Activated gamma-delta T cell treated with Interleukin-2 at 50 U/mL for 16 hours (primary cell): Measurements from ENCODE around the gene ARHGEF7.

ENCODE experiments used
- DNase-seq: peaks from one replicate; pipeline ENCODE4 v3.0.0-alpha.2; 2020

Gene ARHGEF7

DNA sequence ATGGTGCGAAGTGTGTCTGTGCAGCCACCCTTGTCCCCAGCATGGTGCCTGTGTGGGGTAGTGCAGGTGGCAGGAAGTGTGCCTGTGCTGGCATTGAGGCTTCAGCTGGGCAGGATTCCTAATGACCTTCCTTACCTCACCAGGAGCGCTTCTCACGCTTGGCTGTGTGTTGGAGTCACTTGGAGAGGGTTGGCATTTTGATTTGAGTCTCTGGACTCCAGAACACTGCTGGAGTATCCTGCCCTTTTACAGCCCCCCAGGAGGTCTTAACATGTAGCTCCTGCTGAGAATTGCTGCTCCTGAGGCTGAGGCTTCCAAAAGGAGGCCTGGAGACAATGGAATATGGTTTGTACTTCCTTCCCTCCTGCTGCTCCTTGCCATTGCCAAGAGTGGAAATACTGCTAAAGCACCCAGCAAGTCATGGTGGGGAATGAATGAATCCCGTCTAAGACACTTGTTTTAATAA, 87.1 kb downstream of the ARHGEF7 start:
- DNase-seq, result no peak

DNA sequence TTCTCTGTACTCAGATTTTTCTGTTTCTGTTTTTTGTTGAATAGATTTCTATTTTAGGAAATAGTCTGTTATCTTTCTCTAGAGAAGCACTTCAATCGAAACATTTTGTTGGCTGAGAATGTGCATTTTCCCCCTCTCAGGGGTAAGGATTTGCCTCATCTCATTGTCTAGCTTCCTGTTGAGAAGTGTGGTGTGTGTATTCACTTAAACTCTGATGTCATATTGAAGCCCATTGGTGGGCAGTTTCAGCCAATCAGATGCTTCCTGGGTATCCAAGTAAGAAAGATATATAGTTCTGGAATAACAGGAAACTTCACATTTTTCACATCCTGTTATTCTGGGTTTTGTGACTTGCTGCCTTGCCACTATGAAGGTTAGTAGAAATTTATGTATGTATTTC, 87.6 kb downstream of the ARHGEF7 start:
- no peak for DNase-seq

DNA sequence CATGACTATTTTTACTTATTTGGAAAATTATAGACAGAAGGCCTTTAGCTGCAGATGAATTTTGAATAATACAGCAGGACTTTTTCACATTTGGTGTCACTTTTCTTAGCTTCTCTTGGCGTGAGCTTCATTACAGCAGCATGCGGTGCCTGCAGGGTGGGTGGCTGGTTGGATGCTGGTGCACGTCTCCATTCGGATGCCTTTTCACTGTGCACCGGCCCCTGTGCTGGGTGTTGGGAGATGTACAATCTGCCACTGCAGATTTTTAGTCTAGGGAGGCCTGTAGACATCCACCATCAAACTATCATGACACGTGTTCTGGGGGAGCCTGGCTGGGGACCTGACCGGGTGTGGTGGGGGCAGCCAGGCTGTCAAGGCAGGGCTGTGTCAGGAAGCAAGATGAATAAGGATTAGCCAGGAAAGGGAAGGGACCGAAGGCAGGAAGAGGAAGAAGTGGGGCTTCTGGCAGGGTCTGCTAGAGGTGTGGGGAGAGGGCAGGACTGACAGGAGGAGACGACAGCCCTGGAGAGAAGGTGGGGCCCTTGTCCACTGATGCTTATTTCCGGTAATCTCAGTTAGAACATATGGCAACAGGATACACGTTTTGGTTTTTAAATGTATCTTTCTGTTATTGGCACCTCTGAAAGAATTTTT, 88.8 kb downstream of the ARHGEF7 start:
- DNase-seq, result no peak

DNA sequence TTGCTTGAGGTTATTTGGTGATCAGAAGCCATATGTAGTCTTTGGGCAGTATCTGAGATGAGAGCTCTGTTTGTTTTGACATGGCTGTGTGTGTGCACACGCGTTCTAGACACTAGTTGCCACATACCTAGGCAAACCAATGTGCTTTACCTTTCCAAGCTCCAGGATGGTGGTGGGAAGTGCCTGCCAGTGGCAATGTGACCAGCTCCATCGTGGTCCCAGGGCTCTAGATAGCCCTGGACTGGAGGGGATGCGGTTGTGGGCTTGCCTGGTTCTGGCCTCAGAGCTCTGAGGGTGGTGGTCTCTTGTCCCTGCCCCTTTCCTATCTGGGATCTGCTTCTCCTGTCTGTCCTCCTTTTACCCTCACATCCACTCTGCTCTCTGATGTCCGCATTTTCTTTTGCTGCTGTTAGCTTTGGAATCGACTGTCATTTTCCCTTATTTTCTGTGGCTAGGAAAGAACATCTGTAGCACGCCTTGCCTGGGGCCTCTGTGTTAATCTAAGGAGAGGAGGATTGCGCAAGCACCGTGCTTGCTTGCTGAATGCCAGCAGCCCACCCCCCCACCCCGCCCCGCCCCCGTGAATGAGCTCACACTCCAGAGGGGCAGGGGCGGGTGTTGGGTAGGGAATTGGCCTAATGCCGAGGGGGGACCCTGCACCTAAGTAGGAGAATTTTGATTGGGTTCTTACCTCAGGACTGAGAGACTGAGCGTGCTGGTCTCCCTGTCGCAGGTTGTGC, 89.5 kb downstream of the ARHGEF7 start:
- no peak for DNase-seq

DNA sequence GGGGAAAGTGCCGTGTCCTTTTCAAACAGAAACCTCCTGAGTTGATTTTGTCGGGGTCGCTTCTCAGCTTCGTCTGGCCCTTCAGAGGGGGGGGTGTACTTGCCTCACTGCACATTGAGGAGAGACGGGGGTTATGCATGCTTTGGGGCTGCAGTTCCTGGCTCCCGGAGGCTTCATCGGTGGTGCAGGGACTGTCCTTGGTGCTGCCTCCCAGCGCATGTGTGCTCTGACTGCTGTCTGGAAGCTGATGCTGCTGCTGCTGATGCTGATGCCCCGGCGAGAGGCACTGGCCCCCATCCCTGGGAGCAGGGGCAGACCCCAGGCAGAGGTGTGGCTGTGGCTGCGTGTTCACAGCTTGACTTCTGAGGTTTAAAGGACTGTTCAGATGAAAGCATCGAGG, 91.0 kb downstream of the ARHGEF7 start:
- no peak for DNase-seq

DNA sequence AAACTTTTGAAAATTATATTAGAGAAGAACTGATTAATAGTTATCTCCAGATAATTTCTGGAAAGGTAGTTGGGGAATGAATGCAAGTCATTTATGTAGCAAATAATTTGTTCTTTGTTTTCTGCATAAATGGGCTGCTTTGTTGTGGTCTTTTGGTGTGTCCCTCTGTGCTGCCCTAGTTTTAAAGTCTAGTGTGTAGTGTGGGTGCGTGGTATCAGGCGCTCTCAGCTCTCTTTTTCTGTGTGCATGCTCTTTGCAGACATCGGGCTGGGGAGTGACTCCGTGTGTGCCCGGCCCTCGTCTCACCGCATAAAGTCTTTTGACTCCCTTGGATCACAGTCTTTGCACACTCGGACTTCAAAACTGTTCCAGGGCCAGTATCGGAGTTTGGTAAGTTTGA, 94.5 kb downstream of the ARHGEF7 start:
- DNase-seq, result no peak

DNA sequence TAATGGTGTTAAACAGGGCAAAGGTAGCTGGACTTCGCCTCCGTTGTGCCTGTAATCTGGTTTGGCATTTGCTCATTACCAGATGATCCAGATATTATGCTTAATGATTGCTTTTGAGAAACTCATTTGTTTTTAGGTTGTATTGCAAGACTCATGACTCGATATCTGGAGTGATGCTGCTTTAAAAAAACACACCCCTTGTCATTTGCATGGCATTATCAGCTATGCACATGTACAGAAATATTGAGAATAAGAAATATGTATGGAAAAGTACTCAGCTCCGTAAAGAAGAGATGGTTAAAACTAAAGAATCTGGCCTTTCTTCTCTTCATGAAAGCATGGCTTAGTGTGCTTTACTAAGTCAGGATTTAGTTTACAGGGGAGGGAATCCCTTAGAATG, 95.0 kb downstream of the ARHGEF7 start:
- no peak for DNase-seq

DNA sequence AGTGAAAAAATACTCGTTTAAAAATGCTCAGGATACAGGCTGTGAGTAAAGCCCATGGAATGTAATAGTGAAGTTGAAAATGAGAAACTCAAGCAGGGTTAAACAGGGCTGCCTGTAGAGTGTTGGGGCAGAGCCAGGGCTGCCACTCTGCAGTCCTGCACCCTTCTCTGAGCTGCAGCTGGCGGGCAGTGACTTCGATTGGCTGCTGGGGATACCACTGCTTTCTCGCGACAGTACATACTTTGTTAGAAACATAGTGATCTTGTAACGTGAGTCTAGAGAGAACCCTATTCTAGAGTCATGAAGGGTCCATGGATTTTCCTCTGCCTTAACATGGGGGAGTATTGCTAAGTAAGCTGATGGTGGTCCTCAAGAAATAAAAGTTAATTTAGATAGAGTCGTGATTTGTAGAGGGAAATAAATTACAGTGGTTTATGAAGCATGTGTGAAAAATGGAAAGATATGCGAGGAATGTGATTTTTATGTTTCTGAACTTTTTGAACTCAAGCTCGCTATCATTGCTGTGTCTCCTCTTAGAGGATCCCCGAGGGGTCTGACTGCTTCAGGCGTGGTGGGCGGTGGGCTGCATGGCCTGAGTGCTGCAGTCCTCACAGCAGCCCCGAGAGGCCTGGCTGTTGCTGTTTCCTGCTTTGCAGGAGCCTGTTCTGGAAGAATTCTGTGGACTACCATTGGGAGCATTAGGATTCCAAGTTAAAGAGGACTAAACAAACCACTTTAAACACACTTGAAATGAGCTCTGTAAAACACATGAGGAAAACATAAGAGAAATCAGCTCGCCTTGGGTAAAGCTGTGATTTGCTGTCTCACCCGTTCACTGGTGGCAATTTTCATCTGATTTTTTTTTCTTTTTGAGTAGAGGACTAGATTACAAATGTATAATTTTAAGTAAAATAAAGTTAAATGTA, 95.7 kb downstream of the ARHGEF7 start:
- no peak for DNase-seq

DNA sequence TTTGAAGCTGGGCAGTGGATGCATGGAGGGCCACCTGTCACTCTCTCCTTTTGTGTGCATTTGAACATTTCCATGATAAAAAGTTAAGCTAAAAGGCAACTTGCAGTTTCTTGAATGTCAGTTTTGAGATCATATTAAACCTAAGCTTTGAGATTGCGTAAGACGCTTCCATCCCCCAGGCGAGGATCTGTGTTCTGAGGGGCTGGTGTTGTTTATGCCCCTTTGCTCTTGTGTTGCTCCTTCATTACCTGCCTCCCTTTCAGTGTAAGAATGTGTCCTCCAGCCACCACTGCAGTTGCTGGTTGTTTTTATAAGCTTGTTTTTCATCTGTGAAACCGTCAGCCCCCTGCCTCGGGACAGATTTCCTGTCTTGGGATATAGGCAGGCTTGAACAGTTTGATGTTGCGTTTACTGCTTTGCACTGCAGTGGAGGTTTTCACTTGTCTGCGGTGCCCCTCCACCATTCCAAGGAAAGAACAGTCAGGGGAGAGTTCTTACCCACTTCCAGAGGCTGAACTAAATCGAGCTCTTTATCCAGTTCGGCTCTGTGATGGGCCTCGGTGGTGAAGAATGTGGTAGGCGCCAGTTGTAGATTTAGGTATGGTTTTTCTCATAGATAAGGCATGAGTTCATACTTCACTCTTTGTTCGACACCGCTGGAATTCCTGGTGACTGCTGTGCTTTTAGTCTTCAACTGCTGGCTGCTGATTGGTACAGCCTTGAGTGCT, 96.8 kb downstream of the ARHGEF7 start:
- no peak for DNase-seq

DNA sequence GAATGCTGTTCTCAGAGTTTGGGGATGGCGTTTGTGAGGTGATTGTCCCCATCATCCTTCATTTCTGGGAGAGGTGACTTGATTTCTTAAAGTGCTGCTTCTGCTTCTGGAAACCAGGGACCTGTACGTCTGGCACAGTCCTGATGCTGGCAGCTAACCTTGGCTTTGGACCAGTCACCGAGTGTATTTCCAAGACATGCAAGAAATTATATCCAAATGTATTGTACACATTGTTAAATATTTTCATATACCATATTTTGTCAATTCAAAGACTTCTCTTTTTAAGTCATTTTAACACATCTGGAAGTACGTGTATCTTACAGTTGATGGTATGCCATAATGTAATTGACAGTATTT, 97.4 kb downstream of the ARHGEF7 start:
- no peak for DNase-seq

DNA sequence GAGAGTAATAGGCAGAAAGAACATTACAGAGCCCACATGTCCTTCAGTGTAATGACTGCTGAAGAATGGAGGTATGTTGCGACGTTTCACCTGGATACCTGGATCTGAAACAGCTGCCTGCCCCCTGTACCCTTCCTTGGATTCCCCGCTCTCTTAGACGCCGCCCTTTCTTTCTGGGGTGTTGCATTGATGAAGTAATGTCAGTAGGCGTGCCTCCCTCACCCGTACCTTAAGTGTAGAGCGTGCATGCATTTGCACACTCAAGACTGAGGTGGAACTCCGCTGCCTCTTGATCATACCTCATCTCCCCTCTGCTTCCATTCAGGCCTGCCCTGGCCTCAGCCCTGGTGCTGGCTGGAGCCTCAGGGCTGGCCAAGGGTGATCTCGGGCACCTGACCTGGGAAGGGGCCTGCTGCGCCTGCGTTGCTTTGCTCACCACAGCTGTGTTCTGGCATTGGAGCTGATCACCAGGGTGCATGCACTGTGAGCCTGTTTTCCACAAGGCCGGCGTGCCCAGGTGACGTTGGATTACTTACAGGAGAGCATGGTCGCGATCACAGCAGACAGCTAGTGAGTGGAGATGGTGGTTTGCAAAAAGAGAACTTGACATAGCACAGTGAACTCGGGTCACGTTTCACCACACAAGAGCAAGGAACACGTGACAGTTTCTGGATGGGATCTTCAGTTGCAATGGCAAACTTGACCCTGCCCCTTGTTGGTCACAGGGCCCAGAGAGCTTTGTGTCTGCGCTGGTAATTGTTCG, 99.0 kb downstream of the ARHGEF7 start:
- no peak for DNase-seq

DNA sequence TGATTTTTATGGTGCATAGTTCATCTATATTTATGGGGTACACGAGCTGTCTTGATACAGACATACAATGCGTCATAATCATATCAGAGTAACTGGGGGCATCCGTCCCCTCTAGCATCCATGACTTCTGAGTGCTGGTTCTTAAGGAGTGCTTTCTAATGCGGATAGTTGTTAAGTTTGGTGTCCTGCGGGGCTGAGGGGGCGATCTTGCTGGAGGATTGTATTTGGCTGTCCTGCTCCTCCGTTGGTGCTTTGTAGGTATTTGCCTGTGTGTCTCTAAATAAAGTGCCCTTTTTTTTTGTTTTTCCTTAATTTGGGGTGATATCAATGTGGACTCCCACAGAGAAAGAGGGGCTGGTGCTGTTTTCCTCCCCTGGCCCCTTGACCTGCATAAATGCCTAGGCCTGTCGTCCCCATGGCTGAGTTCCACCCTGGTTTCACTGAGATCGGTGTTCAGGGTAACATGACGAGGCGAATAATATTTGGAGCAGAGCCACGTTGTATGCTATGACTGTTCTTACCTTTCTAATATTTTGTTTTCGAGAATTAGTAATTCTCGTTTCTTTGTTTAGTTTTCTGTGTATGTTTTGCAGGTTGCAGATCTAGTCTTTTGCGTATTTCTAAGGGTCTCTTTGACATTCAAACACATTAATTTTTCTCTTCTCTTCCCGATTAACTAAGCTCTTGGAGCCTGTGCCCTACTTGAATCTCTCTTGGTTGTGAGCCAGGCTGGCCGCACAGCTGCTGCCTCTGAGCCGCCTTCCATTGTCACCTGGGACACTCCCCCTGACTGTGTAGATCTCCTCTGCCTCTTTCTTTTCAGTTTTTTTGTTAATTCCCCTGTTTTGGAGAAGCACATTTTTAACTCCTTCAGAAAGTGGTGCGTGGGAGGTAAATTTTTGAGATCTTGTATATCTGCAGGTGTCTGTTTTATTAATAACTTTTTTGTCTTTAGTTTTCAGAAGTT, 100.3 kb downstream of the ARHGEF7 start:
- no peak for DNase-seq

DNA sequence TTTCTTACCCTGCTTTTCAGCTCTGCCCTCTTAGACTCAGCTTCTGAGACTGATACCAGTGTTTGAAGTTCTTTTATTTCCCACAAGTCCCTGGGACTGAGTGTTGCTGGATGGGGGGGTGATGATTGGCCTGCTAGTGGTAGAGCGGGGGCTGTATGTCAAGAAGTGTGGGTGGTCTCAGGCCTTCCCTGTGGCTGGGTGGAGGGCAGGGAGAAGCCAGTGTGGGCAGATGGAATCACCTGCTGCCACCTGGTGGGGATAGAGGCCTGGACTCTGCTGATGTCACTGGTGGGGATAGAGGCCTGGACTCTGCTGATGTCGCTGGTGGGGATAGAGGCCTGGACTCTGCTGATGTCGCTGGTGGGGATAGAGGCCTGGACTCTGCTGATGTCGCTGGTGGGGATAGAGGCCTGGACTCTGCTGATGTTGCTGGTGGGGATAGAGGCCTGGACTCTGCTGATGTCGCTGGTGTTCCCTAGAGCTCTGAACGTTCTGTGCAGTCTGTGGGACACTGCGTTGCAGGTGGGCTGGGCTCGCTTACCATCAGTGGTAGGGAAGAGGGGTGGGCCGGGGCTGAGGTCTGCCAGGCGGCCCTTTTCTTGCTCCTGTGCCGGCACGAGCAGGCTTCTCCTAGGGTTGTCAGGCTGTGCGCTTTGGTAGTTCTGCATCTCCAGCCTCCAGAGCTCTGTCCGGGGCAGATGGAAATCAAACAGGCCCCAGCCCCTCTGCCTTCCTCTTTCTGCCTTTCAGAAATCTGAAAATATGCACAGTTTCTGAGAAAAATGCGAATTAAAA, 101.3 kb downstream of the ARHGEF7 start:
- DNase-seq, result peak; percentile 29

DNA sequence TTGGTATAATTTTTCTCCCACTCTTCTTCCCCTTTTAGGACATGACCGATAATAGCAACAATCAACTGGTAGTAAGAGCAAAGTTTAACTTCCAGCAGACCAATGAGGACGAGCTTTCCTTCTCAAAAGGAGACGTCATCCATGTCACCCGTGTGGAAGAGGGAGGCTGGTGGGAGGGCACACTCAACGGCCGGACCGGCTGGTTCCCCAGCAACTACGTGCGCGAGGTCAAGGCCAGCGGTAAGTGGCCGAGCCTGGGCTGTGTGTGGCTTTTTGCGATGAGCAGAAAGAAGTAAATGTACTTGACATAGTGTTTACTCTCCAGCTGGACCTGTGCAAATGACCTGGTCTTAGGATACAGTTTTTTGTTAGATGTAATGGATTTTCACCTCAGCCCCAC, 102.5 kb downstream of the ARHGEF7 start:
- no peak for DNase-seq

DNA sequence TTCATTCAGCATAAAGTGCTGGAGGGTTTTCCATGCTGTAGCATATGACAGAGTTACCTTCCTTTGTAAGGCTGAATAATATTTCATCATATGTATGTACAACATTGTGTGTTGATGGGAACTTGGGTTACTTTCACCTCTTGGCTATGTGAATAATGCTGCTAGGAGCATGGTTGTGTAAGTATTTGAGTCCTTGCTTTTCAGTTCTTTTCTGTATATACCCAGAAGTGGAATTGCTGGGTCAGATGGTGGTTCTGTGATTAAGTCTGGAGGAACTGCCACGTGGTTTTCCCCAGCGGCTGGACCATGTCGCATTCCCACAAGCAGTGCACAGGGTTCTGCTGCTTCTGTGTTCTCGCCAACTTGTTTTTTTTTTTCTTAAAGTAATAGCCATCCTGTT, 104.2 kb downstream of the ARHGEF7 start:
- no peak for DNase-seq

DNA sequence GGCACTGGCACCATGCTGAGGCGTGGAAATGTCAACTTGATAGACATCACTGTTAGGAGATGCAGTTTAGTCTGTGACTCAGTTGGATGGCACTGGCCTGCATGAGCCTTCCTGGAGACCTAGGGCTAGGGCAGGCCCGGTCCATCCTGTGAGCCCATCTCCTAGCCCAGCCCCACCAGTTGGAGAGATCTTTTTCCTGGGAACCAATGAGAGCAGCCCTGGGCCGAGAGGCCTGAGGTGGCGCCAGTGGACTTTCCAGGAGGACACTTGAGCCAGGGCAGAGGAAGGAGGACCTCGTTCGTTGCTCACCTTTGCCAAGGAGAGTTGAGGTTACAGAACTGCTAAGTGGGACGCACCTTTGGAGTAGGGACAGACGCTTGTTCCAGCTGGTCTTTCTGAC, 104.8 kb downstream of the ARHGEF7 start:
- no peak for DNase-seq

DNA sequence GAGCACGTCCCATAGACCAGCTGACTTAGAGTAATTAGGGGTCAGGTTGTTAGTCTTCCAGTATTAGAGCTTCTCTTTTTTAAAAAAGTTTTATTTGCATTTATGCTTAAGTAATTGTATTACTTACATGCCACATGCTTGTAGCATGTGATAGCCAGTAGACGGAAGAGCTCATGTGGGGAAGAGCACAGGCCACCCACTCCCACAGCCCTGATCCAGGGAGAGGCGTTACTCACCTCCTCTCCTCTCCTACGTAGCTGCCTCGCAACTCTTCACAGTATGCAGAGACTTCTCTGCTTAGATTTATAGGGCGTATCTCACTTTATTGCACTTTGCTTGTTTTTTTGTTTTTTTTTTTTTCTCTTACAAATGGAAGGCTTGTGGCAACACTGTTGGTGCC, 110.1 kb downstream of the ARHGEF7 start:
- DNase-seq, result no peak

DNA sequence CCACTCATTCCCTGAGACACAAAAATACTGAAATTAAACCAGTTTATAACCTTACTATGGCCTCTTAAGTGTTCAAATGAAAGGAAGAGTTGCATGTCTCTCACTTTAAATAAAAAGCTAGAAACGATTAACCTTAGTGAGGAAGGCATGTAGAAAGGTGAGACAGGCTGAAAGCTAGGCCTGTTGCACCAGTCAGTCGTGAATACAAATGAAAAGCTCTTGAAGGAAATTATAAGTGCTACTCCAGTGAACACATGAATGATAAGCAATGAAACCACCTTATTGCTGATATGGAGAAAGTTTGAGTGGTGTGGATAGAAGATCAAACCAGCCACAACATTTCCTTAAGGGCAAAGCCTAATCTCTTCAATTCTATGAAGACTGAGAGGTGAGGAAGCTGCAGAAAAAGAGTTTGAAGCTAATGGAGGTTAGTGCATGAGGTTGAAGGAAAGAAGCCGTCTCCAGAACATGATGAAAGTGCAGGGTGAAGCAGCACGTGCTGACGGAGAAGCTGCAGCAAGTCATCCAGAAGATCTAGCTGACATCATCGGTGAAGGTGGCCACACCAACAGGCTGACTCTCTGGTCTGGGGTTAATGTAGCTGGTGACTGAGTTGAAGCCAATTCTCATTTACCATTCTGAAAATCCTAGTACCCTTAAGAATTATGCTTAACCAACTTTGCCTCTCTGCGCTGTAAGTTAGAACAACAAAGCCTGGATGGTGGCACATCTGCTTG, 110.9 kb downstream of the ARHGEF7 start:
- no peak for DNase-seq

DNA sequence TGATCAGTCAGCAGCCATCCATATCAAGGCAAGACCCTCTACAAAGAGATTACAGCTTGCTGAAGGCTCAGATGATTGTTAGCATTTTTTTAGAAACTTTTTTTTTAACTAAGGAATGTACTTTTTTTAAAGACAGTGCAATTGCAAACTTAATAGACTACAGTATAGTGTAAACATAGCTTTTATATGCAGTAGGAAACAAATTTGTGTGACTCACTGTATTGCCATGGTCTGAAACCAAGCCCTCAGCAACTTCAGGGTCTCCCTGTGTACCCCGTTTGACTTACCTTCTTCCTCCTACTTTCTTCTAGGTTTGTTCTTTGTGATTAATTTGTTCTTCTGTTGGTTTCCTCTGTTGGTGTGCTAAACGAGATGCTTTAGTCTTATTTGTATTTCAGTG, 112.3 kb downstream of the ARHGEF7 start:
- DNase-seq, result no peak
